ENCODE results near the gene HMCN2. TPM values are rescaled to one million over a fixed set of nuclear protein-coding genes. Genes with fewer than 3 reads are reported as not detected.

Gene HMCN2
- total and polyA plus RNA-seq, 2 donors (not counting 1 experiment from before 2014, with no cell fraction given) = 0.01 TPM; not detected in 1

- Mint-ChIP-seq H3K9me3 (ENCODE audit: insufficient read depth) (no peaks in the 10 kb centered on the region), H3K27me3 (peaks cover 29% of the 10 kb centered on the region), H3K27ac (no peak overlapping the region), H3K4me1 (no peaks in the 10 kb centered on the region), H3K4me3 (no peak overlapping the region)
- 90% methylated on average over 17 of the region's 17 CpGs for WGBS (ENCODE audit: insufficient coverage)
- ATAC-seq (ENCODE audit: low read depth) = no peak
- Histone ChIP-seq H3K4me2 (replicated peaks; ENCODE audit: low read depth, low read length, poor library complexity, severe bottlenecking) (no peak overlapping the region), H3K9me3 (ENCODE audit: control extremely low read depth in 1 of 3, control insufficient read depth in 2 of 3, insufficient read depth in 1 of 3, low read length in 2 of 3) (no peaks in the 10 kb centered on the region), H3K4me3 (ENCODE audit: control extremely low read depth in 1 of 5, extremely low read depth in 1 of 5, insufficient read depth in 1 of 5, low read depth in 2 of 5, low read length in 4 of 5) (no peak overlapping the region), H4K20me1 (ENCODE audit: control insufficient read depth, insufficient read depth, low read length, poor library complexity, severe bottlenecking) (no peaks in the 10 kb centered on the region), H2AFZ (ENCODE audit: insufficient read depth, low read depth, low read length, poor library complexity, severe bottlenecking) (no peak overlapping the region), H3K27me3 (replicated peaks in 1 of 4; ENCODE audit: control extremely low read depth in 1 of 4, control insufficient read depth in 3 of 4, insufficient read depth in 4 of 4, low read length in 3 of 4) (peaks cover 0 to 7% (median 0%) of the 10 kb centered on the region in 4 experiments), H3K9ac (ENCODE audit: low read length) (no peak overlapping the region), H3K36me3 (replicated peaks in 1 of 2; ENCODE audit: control extremely low read depth in 1 of 2, control insufficient read depth in 1 of 2, extremely low read depth in 1 of 2, insufficient read depth in 2 of 2, low read length in 1 of 2) (no peaks in the 10 kb centered on the region), H3K79me2 (ENCODE audit: control insufficient read depth, insufficient read depth, low read length) (no peaks in the 10 kb centered on the region), H3K4me1 (ENCODE audit: control insufficient read depth in 2 of 2, insufficient read depth in 2 of 2, low read length in 2 of 2) (no peaks in the 10 kb centered on the region), H3K27ac (ENCODE audit: low read length in 2 of 2) (no peak overlapping the region)
- no peak for TF ChIP-seq EZH2 (IDR thresholded peaks at IDR 0.05; ENCODE audit: borderline replicate concordance, insufficient read depth, low read depth, low read length, poor library complexity, severe bottlenecking)
- no peak for TF ChIP-seq CTCF (IDR thresholded peaks at IDR 0.05)
- ChIA-PET CTCF (no interaction called here), POLR2A (no interaction called here)
- intact Hi-C loops (cut with micrococcal nuclease) = no loop called here
- no peak for DNase-seq
These were observed 20.7 kb downstream of the HMCN2 start for GRCh38 chr9:130286072-130286770.

- 88% methylated on average over 20 of the region's 20 CpGs for WGBS (ENCODE audit: insufficient coverage)
- Histone ChIP-seq H2AFZ (ENCODE audit: insufficient read depth, low read depth, low read length, poor library complexity, severe bottlenecking) (no peak overlapping the region), H3K79me2 (ENCODE audit: control insufficient read depth, insufficient read depth, low read length) (no peaks in the 10 kb centered on the region), H3K9me3 (ENCODE audit: control extremely low read depth in 1 of 3, control insufficient read depth in 2 of 3, insufficient read depth in 1 of 3, low read length in 2 of 3) (no peaks in the 10 kb centered on the region), H3K4me2 (replicated peaks; ENCODE audit: low read depth, low read length, poor library complexity, severe bottlenecking) (no peak overlapping the region), H3K36me3 (replicated peaks in 1 of 2; ENCODE audit: control extremely low read depth in 1 of 2, control insufficient read depth in 1 of 2, extremely low read depth in 1 of 2, insufficient read depth in 2 of 2, low read length in 1 of 2) (no peaks in the 10 kb centered on the region), H3K27ac (ENCODE audit: low read length in 2 of 2) (no peak overlapping the region), H3K27me3 (replicated peaks in 1 of 4; ENCODE audit: control extremely low read depth in 1 of 4, control insufficient read depth in 3 of 4, insufficient read depth in 4 of 4, low read length in 3 of 4) (peaks cover 0 to 7% (median 0%) of the 10 kb centered on the region in 4 experiments), H3K4me1 (ENCODE audit: control insufficient read depth in 2 of 2, insufficient read depth in 2 of 2, low read length in 2 of 2) (no peaks in the 10 kb centered on the region), H3K9ac (ENCODE audit: low read length) (no peak overlapping the region), H4K20me1 (ENCODE audit: control insufficient read depth, insufficient read depth, low read length, poor library complexity, severe bottlenecking) (no peaks in the 10 kb centered on the region), H3K4me3 (ENCODE audit: control extremely low read depth in 1 of 5, extremely low read depth in 1 of 5, insufficient read depth in 1 of 5, low read depth in 2 of 5, low read length in 4 of 5) (no peak overlapping the region)
- Mint-ChIP-seq H3K27me3 (peaks cover 27% of the 10 kb centered on the region), H3K4me1 (no peaks in the 10 kb centered on the region), H3K4me3 (no peak overlapping the region), H3K27ac (no peak overlapping the region), H3K9me3 (ENCODE audit: insufficient read depth) (no peaks in the 10 kb centered on the region)
- ATAC-seq (ENCODE audit: low read depth) (no peak), DNase-seq (no peak)
- CTCF ChIA-PET = no interaction called here
- intact Hi-C loops (cut with micrococcal nuclease) = no loop called here
- TF ChIP-seq CTCF (IDR thresholded peaks at IDR 0.05) = no peak
- TF ChIP-seq EZH2 (IDR thresholded peaks at IDR 0.05; ENCODE audit: borderline replicate concordance, insufficient read depth, low read depth, low read length, poor library complexity, severe bottlenecking) = no peak
- POLR2A ChIA-PET = interaction anchor here (0.6 kb wide), 1 partner anchor 314 kb away, joined by 4 read pairs; no protein-coding TSS in a partner anchor
These were observed 21.3 kb downstream of the HMCN2 start for GRCh38 chr9:130286781-130287428.
